ENCODE results near the gene TERT.
"Not testable (repeated sequence)": the region's sequence is repeated elsewhere in the genome, so short reads cannot be mapped to it uniquely, and the experiment has no call there.

TERT gene

GRCh38 chr5:1235379-1235778, 59.5 kb downstream of the TERT start:
- ChIA-PET CTCF (no interaction called here), POLR2A (no interaction called here)
- DNase-seq (ENCODE audit: extremely low spot score): no peak
- TF ChIP-seq SP1 (IDR thresholded peaks at IDR 0.05) (no peak), ELF4 (IDR thresholded peaks at IDR 0.05) (no peak), BHLHE40 (IDR thresholded peaks at IDR 0.05; ENCODE audit: borderline replicate concordance) (no peak), HDGF (IDR thresholded peaks at IDR 0.05; ENCODE audit: borderline replicate concordance) (no peak), SUZ12 (IDR thresholded peaks at IDR 0.05) (no peak), FOXK2 (IDR thresholded peaks at IDR 0.05) (no peak), CTBP1 (IDR thresholded peaks at IDR 0.05; ENCODE audit: borderline replicate concordance) (no peak), FOXM1 (IDR thresholded peaks at IDR 0.05; ENCODE audit: borderline replicate concordance) (no peak), ARNT (IDR thresholded peaks at IDR 0.05) (no peak), PKNOX1 (IDR thresholded peaks at IDR 0.05) (no peak), FOXA1 (IDR thresholded peaks at IDR 0.05) (no peak), L3MBTL2 (conservative IDR thresholded peaks at IDR 0.05) (no peak), LEF1 (IDR thresholded peaks at IDR 0.05; ENCODE audit: borderline replicate concordance) (no peak), ZNF384 (IDR thresholded peaks at IDR 0.05) (no peak)

- ChIA-PET CTCF (no interaction called here), POLR2A (no interaction called here)
- DNase-seq (ENCODE audit: extremely low spot score): no peak
Observed at GRCh38 chr5:1232780-1233179, 62.1 kb downstream of the TERT start.

GRCh38 chr5:1231354-1231905, 63.4 kb downstream of the TERT start:
- DNase-seq (ENCODE audit: extremely low spot score): no peak
- POLR2A ChIA-PET: no interaction called here
- TF ChIP-seq NFRKB (IDR thresholded peaks at IDR 0.05): no peak
- no peak for TF ChIP-seq FOXK2 (IDR thresholded peaks at IDR 0.05)
- no peak for TF ChIP-seq ZNF384 (IDR thresholded peaks at IDR 0.05)
- no peak for TF ChIP-seq FOXM1 (IDR thresholded peaks at IDR 0.05; ENCODE audit: borderline replicate concordance)
- no peak for TF ChIP-seq LEF1 (IDR thresholded peaks at IDR 0.05; ENCODE audit: borderline replicate concordance)
- TF ChIP-seq FOXA1 (IDR thresholded peaks at IDR 0.05): no peak
- no peak for TF ChIP-seq TARDBP (IDR thresholded peaks at IDR 0.05)
- CTCF ChIA-PET: interaction anchor here (0.9 to 1.4 kb wide), 2 partner anchors 51 to 57 kb away, joined by 3 to 5 read pairs; no protein-coding TSS in a partner anchor

More at GRCh38 chr5:1232780-1233179, 62.1 kb downstream of the TERT start:
- TF ChIP-seq LEF1 (IDR thresholded peaks at IDR 0.05; ENCODE audit: borderline replicate concordance) (no peak), CTBP1 (IDR thresholded peaks at IDR 0.05; ENCODE audit: borderline replicate concordance) (no peak), FOXA1 (IDR thresholded peaks at IDR 0.05) (no peak), TARDBP (IDR thresholded peaks at IDR 0.05) (no peak), NFRKB (IDR thresholded peaks at IDR 0.05) (no peak), ZNF384 (IDR thresholded peaks at IDR 0.05) (no peak), SP1 (IDR thresholded peaks at IDR 0.05) (no peak), HDGF (IDR thresholded peaks at IDR 0.05; ENCODE audit: borderline replicate concordance) (no peak), L3MBTL2 (conservative IDR thresholded peaks at IDR 0.05) (no peak), ELF4 (IDR thresholded peaks at IDR 0.05) (no peak), FOXM1 (IDR thresholded peaks at IDR 0.05; ENCODE audit: borderline replicate concordance) (no peak)

- POLR2A ChIA-PET: no interaction called here
- no peak for TF ChIP-seq FOXA1 (IDR thresholded peaks at IDR 0.05)
- no peak for TF ChIP-seq L3MBTL2 (conservative IDR thresholded peaks at IDR 0.05)
- TF ChIP-seq HDGF (IDR thresholded peaks at IDR 0.05; ENCODE audit: borderline replicate concordance): no peak
- TF ChIP-seq PKNOX1 (IDR thresholded peaks at IDR 0.05): no peak
- TF ChIP-seq CTBP1 (IDR thresholded peaks at IDR 0.05; ENCODE audit: borderline replicate concordance): no peak
- TF ChIP-seq LEF1 (IDR thresholded peaks at IDR 0.05; ENCODE audit: borderline replicate concordance): no peak
- no peak for TF ChIP-seq FOXK2 (IDR thresholded peaks at IDR 0.05)
- no peak for TF ChIP-seq SP1 (IDR thresholded peaks at IDR 0.05)
- TF ChIP-seq ZNF384 (IDR thresholded peaks at IDR 0.05): no peak
- TF ChIP-seq FOXM1 (IDR thresholded peaks at IDR 0.05; ENCODE audit: borderline replicate concordance): no peak
- no peak for TF ChIP-seq SUZ12 (IDR thresholded peaks at IDR 0.05)
- no peak for TF ChIP-seq ARNT (IDR thresholded peaks at IDR 0.05)
- DNase-seq (ENCODE audit: extremely low spot score): no peak
- CTCF ChIA-PET: interaction anchor here (1.4 kb wide), 1 partner anchor 56 kb away, joined by 5 read pairs; no protein-coding TSS in a partner anchor
Observed at GRCh38 chr5:1230551-1230950, 64.3 kb downstream of the TERT start.

- ChIA-PET POLR2A (no interaction called here), CTCF (interaction anchor here (0.6 kb wide), 1 partner anchor 219 kb away, joined by 4 read pairs; no protein-coding TSS in a partner anchor)
- DNase-seq (ENCODE audit: extremely low spot score): no peak
- no peak for TF ChIP-seq TARDBP (IDR thresholded peaks at IDR 0.05)
- TF ChIP-seq SP1 (IDR thresholded peaks at IDR 0.05): no peak
- no peak for TF ChIP-seq L3MBTL2 (conservative IDR thresholded peaks at IDR 0.05)
- TF ChIP-seq HDGF (IDR thresholded peaks at IDR 0.05; ENCODE audit: borderline replicate concordance): no peak
- no peak for TF ChIP-seq FOXM1 (IDR thresholded peaks at IDR 0.05; ENCODE audit: borderline replicate concordance)
- no peak for TF ChIP-seq FOXA1 (IDR thresholded peaks at IDR 0.05)
- TF ChIP-seq CTBP1 (IDR thresholded peaks at IDR 0.05; ENCODE audit: borderline replicate concordance): no peak
- TF ChIP-seq ARNT (IDR thresholded peaks at IDR 0.05): no peak
- no peak for TF ChIP-seq FOXK2 (IDR thresholded peaks at IDR 0.05)
- no peak for TF ChIP-seq ZNF384 (IDR thresholded peaks at IDR 0.05)
- TF ChIP-seq NFRKB (IDR thresholded peaks at IDR 0.05): no peak
- TF ChIP-seq ELF4 (IDR thresholded peaks at IDR 0.05): no peak
- TF ChIP-seq BHLHE40 (IDR thresholded peaks at IDR 0.05; ENCODE audit: borderline replicate concordance): no peak
- TF ChIP-seq PKNOX1 (IDR thresholded peaks at IDR 0.05): no peak
Observed at GRCh38 chr5:1229822-1230221, 65.0 kb downstream of the TERT start.

GRCh38 chr5:1229023-1229422, 65.8 kb downstream of the TERT start:
- CTCF ChIA-PET, POLR2A ChIA-PET: not testable (repeated sequence)

More at GRCh38 chr5:1229023-1229422, 65.8 kb downstream of the TERT start:
- DNase-seq (ENCODE audit: extremely low spot score): not testable (repeated sequence)

Measured in HEK293T (cell line).